GM23248 (cell line): Measurements from ENCODE around the gene PDGFD. TPM values are rescaled to one million over a fixed set of nuclear protein-coding genes. Genes with fewer than 3 reads are reported as not detected.
A peak's percentile ranks its signal among the peaks of the same experiment; 100 is the strongest.

Source experiments
- DNase-seq: peaks from one replicate; pipeline ENCODE4 v3.0.0-alpha.2; 2015
- H2AFZ ChIP-seq: fragments of 200-600 bp; sonication (generic); 2 replicates; pipeline ENCODE4 v1.6.1; 2016; ENCODE audit warnings: antibody characterized with exemption
- H3F3A ChIP-seq: fragments of 200-600 bp; sonication (generic); 2 replicates; pipeline ENCODE4 v1.6.1; 2016; ENCODE audit warnings: mild to moderate bottlenecking, antibody characterized with exemption, mixed run types; ENCODE audit not compliant: insufficient read depth
- H3K27ac ChIP-seq: fragments of 200-600 bp; sonication (generic); 2 replicates; pipeline ENCODE4 v1.5.1; 2016; ENCODE audit warnings: mild to moderate bottlenecking
- H3K27me3 ChIP-seq: fragments of 200-600 bp; sonication (generic); replicated peaks from 2 replicates; pipeline ENCODE4 v1.6.1; 2016; ENCODE audit warnings: mild to moderate bottlenecking; ENCODE audit not compliant: insufficient read depth
- H3K36me3 ChIP-seq: fragments of 200-600 bp; sonication (generic); 2 replicates; pipeline ENCODE4 v1.6.1; 2016; ENCODE audit warnings: low read depth, mild to moderate bottlenecking
- H3K4me1 ChIP-seq: fragments of 200-600 bp; sonication (generic); 2 replicates; pipeline ENCODE4 v1.6.1; 2016; ENCODE audit warnings: mild to moderate bottlenecking; ENCODE audit not compliant: insufficient read depth
- H3K4me2 ChIP-seq: fragments of 200-600 bp; sonication (generic); one replicate; pipeline ENCODE4 v1.6.1; 2016; ENCODE audit warnings: mild to moderate bottlenecking; ENCODE audit not compliant: unreplicated experiment
- H3K4me3 ChIP-seq: fragments of 200-600 bp; sonication (generic); 2 replicates; pipeline ENCODE4 v1.5.1; 2016; ENCODE audit warnings: mild to moderate bottlenecking
- H3K79me2 ChIP-seq: fragments of 200-600 bp; sonication (generic); 2 replicates; pipeline ENCODE4 v1.6.1; 2016; ENCODE audit warnings: mild to moderate bottlenecking; ENCODE audit not compliant: insufficient read depth
- H3K9ac ChIP-seq: fragments of 200-600 bp; sonication (generic); 2 replicates; pipeline ENCODE4 v1.6.1; 2016; ENCODE audit warnings: mild to moderate bottlenecking
- H3K9me2 ChIP-seq: fragments of 200-600 bp; sonication (generic); 2 replicates; pipeline ENCODE4 v1.6.1; 2016; ENCODE audit warnings: mixed run types, mild to moderate bottlenecking, moderate library complexity; ENCODE audit not compliant: insufficient read depth
- H3K9me3 ChIP-seq: fragments of 200-600 bp; sonication (generic); one replicate; pipeline ENCODE4 v1.6.1; 2017; ENCODE audit warnings: low read depth
- H4K20me1 ChIP-seq: fragments of 200-600 bp; sonication (generic); 2 replicates; pipeline ENCODE4 v1.6.0; 2016; ENCODE audit not compliant: insufficient read depth
- EZH2 ChIP-seq: fragments of 200-600 bp; sonication (generic); IDR thresholded peaks from 2 replicates; pipeline ENCODE4 v1.6.1; 2018; ENCODE audit warnings: antibody characterized with exemption, mild to moderate bottlenecking; ENCODE audit not compliant: insufficient read depth, poor library complexity, severe bottlenecking
- EZH2phosphoT487 ChIP-seq: fragments of 200-600 bp; sonication (generic); IDR thresholded peaks from 2 replicates; pipeline ENCODE4 v1.6.1; 2018; ENCODE audit warnings: antibody characterized with exemption, moderate library complexity, mild to moderate bottlenecking, low read depth; ENCODE audit not compliant: insufficient read depth
- WGBS, 2 experiments: methylation state at CpG; one replicate each; pipeline ENCODE4 v1.1.6; 2015 to 2017; ENCODE audit warnings: low lambda C conversion rate in 2 of 2, low coverage in 1 of 2; ENCODE audit errors: missing lambda C conversion rate in 2 of 2; 5-methylcytosine and 5-hydroxymethylcytosine counted together
- in situ Hi-C: fragments of 300-500 bp; cut with MboI; formaldehyde crosslinking; loops from 2 replicates; pipeline ENCODE4 v1.15.0; 2020
- polyA plus RNA-seq: library from polyadenylated mRNA; unstranded; fragments of >200 nt; fragmentation: Nextera tagmentation; extraction: Ambion mirVana; gene quantifications from 2 replicates; pipeline ENCODE4 v1.2.1, GENCODE V29; 2016
- total RNA-seq: library from RNA; depleted of rRNA; stranded (reverse); fragments of >200 nt; shearing (Covaris generic); gene quantifications from 2 replicates; pipeline ENCODE4 v1.2.3, GENCODE V29; 2014

The PDGFD gene
- total and polyA plus RNA-seq, 2 experiments from 2014 or later: 0.81 to 1.3 TPM

GRCh38 chr11:104127828-104128227 lies 36.1 kb downstream of the PDGFD start:
- peaks cover 2% of the 10 kb centered on the region for H3K9me3 ChIP-seq
- no peak overlapping the region for H3K27ac ChIP-seq
- in situ Hi-C loops: no loop called here
- no peaks in the 10 kb centered on the region for H3K79me2 ChIP-seq
- H4K20me1 ChIP-seq: no peaks in the 10 kb centered on the region
- H3F3A ChIP-seq: no peaks in the 10 kb centered on the region
- H3K4me3 ChIP-seq: no peak overlapping the region
- 58 to 66% methylated on average over 2 of the region's 2 CpGs for WGBS, 2 experiments
- H2AFZ ChIP-seq: no peak overlapping the region
- no peaks in the 10 kb centered on the region for H3K36me3 ChIP-seq
- no peaks in the 10 kb centered on the region for H3K4me1 ChIP-seq
- TF ChIP-seq EZH2 (no peak), EZH2phosphoT487 (no peak)
- peak; percentile 63 for DNase-seq
- H3K27me3 ChIP-seq: no peaks in the 10 kb centered on the region
- no peak overlapping the region for H3K4me2 ChIP-seq
- no peak overlapping the region for H3K9ac ChIP-seq
- no peaks in the 10 kb centered on the region for H3K9me2 ChIP-seq

GRCh38 chr11:104126464-104126863 lies 37.5 kb downstream of the PDGFD start:
- Histone ChIP-seq H3K9ac (no peak overlapping the region), H3K4me2 (no peak overlapping the region), H3F3A (no peaks in the 10 kb centered on the region), H3K4me3 (no peak overlapping the region), H2AFZ (no peak overlapping the region), H3K79me2 (no peaks in the 10 kb centered on the region), H3K9me2 (no peaks in the 10 kb centered on the region), H3K4me1 (no peaks in the 10 kb centered on the region), H3K36me3 (no peaks in the 10 kb centered on the region), H3K27me3 (no peaks in the 10 kb centered on the region), H3K27ac (no peak overlapping the region), H3K9me3 (no peaks in the 10 kb centered on the region), H4K20me1 (no peaks in the 10 kb centered on the region)
- no peak for DNase-seq
- in situ Hi-C loops: no loop called here
- no peak for TF ChIP-seq EZH2
- no peak for TF ChIP-seq EZH2phosphoT487
- 62 to 76% methylated on average over 1 of the region's 1 CpG for WGBS, 2 experiments

- Histone ChIP-seq H3K9me3 (no peaks in the 10 kb centered on the region), H3F3A (no peaks in the 10 kb centered on the region), H3K4me2 (no peak overlapping the region), H2AFZ (no peak overlapping the region), H3K9me2 (no peaks in the 10 kb centered on the region), H3K36me3 (no peaks in the 10 kb centered on the region), H3K79me2 (no peaks in the 10 kb centered on the region), H4K20me1 (no peaks in the 10 kb centered on the region), H3K4me1 (no peaks in the 10 kb centered on the region), H3K27ac (no peak overlapping the region), H3K9ac (no peak overlapping the region), H3K27me3 (no peaks in the 10 kb centered on the region), H3K4me3 (no peak overlapping the region)
- no peak for DNase-seq
- 86 to 91% methylated on average over 1 of the region's 1 CpG for WGBS, 2 experiments
- in situ Hi-C loops: no loop called here
- no peak for TF ChIP-seq EZH2
- TF ChIP-seq EZH2phosphoT487: no peak
Measured at GRCh38 chr11:104124979-104125378, 39.0 kb downstream of the PDGFD start.

- H3K4me1 ChIP-seq: no peaks in the 10 kb centered on the region
- in situ Hi-C loops: no loop called here
- no peaks in the 10 kb centered on the region for H3K79me2 ChIP-seq
- no peak for DNase-seq
- H3K27me3 ChIP-seq: no peaks in the 10 kb centered on the region
- no peak overlapping the region for H3K27ac ChIP-seq
- no peaks in the 10 kb centered on the region for H3K9me2 ChIP-seq
- no peak overlapping the region for H3K9ac ChIP-seq
- H3F3A ChIP-seq: no peaks in the 10 kb centered on the region
- H2AFZ ChIP-seq: no peak overlapping the region
- WGBS, 2 experiments: 82 to 85% methylated on average over 2 of the region's 2 CpGs
- no peaks in the 10 kb centered on the region for H3K9me3 ChIP-seq
- H3K4me2 ChIP-seq: no peak overlapping the region
- no peaks in the 10 kb centered on the region for H3K36me3 ChIP-seq
- no peaks in the 10 kb centered on the region for H4K20me1 ChIP-seq
- no peak for TF ChIP-seq EZH2
- no peak for TF ChIP-seq EZH2phosphoT487
- no peak overlapping the region for H3K4me3 ChIP-seq
Measured at GRCh38 chr11:104122836-104123235, 41.1 kb downstream of the PDGFD start.

- TF ChIP-seq EZH2 (no peak), EZH2phosphoT487 (no peak)
- no peaks in the 10 kb centered on the region for H3K79me2 ChIP-seq
- no peak overlapping the region for H2AFZ ChIP-seq
- no peak overlapping the region for H3K9ac ChIP-seq
- in situ Hi-C loops: no loop called here
- H3K27ac ChIP-seq: no peak overlapping the region
- no peaks in the 10 kb centered on the region for H4K20me1 ChIP-seq
- H3K4me3 ChIP-seq: no peak overlapping the region
- H3K4me2 ChIP-seq: no peak overlapping the region
- no peak for DNase-seq
- H3K9me2 ChIP-seq: no peaks in the 10 kb centered on the region
- no peaks in the 10 kb centered on the region for H3F3A ChIP-seq
- no peaks in the 10 kb centered on the region for H3K9me3 ChIP-seq
- no peaks in the 10 kb centered on the region for H3K27me3 ChIP-seq
- no peaks in the 10 kb centered on the region for H3K4me1 ChIP-seq
- H3K36me3 ChIP-seq: no peaks in the 10 kb centered on the region
Measured at GRCh38 chr11:104122011-104122635, 41.8 kb downstream of the PDGFD start.
